Heart right ventricle (tissue), 16 donors: ENCODE data around the gene DNAI7. TPM values are rescaled to one million over a fixed set of nuclear protein-coding genes. Genes with fewer than 3 reads are reported as not detected.

Experiments used
- ATAC-seq, 8 donors: fragments of 200-7000 bp; cut with Tn5 transposase; one replicate each; pipeline ENCODE4 v1.9.1; 2020; ENCODE audit warnings: mild to moderate bottlenecking in 8 of 8, moderate library complexity in 8 of 8, moderate number of reproducible peaks in 1 of 8
- DNase-seq, 2 donors: peaks; one replicate each; pipeline ENCODE4 v3.0.0-alpha.2; 2020
- H3K27ac ChIP-seq, 10 donors: fragments of 200-600 bp; sonication (generic) in 2 of 10; one replicate each; pipeline versions ENCODE4 v1.5.0 to v1.8.0; 2020 to 2022; ENCODE audit warnings: mild to moderate bottlenecking in 3 of 10
- H3K27me3 ChIP-seq, 7 donors: fragments of 200-600 bp; one replicate each; pipeline ENCODE4 v1.8.0; 2021 to 2022; ENCODE audit warnings: mild to moderate bottlenecking in 2 of 7
- H3K36me3 ChIP-seq, 9 donors: fragments of 200-600 bp; sonication (generic) in 1 of 9; one replicate each; pipeline versions ENCODE4 v1.5.0 to v1.8.0; 2020 to 2022; ENCODE audit warnings: mild to moderate bottlenecking in 2 of 9
- H3K4me1 ChIP-seq, 9 donors: fragments of 200-600 bp; sonication (generic) in 1 of 9; one replicate each; pipeline versions ENCODE4 v1.5.0 to v1.8.0; 2020 to 2022; ENCODE audit warnings: mild to moderate bottlenecking in 4 of 9
- H3K4me3 ChIP-seq, 10 donors: fragments of 200-600 bp; sonication (generic) in 2 of 10; one replicate each; pipeline versions ENCODE4 v1.5.0 to v1.8.0; 2020 to 2022; ENCODE audit warnings: mild to moderate bottlenecking in 7 of 10, moderate library complexity in 2 of 10
- H3K9me3 ChIP-seq, 11 donors: fragments of 200-600 bp in 10 of 11; sonication (generic) in 2 of 11; one replicate each; pipeline versions ENCODE4 v1.5.0 to v1.8.0; 2013 to 2022; ENCODE audit warnings: mild to moderate bottlenecking in 2 of 11, control low read depth in 1 of 11, moderate library complexity in 1 of 11
- WGBS, 2 donors: extraction: QIAGEN DNeasy Blood & Tissue Kit; methylation state at CpG; one replicate each; pipeline ENCODE4 v1.1.7; 2013; ENCODE audit warnings: inconsistent platforms in 1 of 2; 5-methylcytosine and 5-hydroxymethylcytosine counted together
- intact Hi-C, 10 donors: fragments of 100-400 bp; cut with DNase I; formaldehyde crosslinking; loops; one replicate each; pipeline versions ENCODE4 v1.11.1 to v1.14.2; 2022
- polyA plus RNA-seq, 2 donors: library from polyadenylated mRNA; stranded (reverse); fragments of 200-250 nt; gene quantifications; one replicate each; pipeline ENCODE4 v1.2.3, GENCODE V29; 2013
- total RNA-seq, 10 donors: library from RNA; stranded (reverse); fragmentation: NEBNext Ultra II Directional in 3 of 10; extraction: Animal tissue kit (Norgen Biotek cat#: 25700) in 3 of 10; gene quantifications; one replicate each; pipeline versions ENCODE4 v1.2.1 to v1.2.4, GENCODE V29; 2021 to 2023
- TF ChIP-seq, protein P1 (sequence below), 9 donors: fragments of 200-600 bp; sonication (generic) in 2 of 9; IDR thresholded peaks; one replicate each; pipeline versions ENCODE4 v1.5.0 to v1.8.0; 2021 to 2022; ENCODE audit warnings: antibody characterized with exemption in 9 of 9, mild to moderate bottlenecking in 5 of 9, moderate library complexity in 1 of 9
- donor health status: Arrhythmogenic right ventricular cardiomyopathy.
- donor health status: ischemic (EF 13 %, LVEDD 7.1; RV severe dilation, severe dysfunction).
- donor health status: healthy with polysubstance abuse.
- donor health status: DM: no; HTN: yes; CAD: no.
- donor health status: DM: no; HTN: no; CAD: no.
- donor health status: ischemic (EF 25% LVEDD 6.9; RV normal size, moderate dysfunction).
- donor health status: ischemic (EF 25% LVEDD 5.7; RV mildly dilated, moderate dysfunction).
- donor health status: healthy.
- donor health status: DM: yes; HTN: yes; CAD: no.
- donor health status: Ischemic cardiomyopathy.
- donor health status: ischemic (EF 35%, LVEDD 5.7; RV mildly dilated, moderate dysfunction).
- donor health status: nonischemic (EF 11% LVEDD 7.7; RV severe dilation, severe dysfunction).
- donor health status: DM: yes; HTN: yes; CAD: no.
- donor health status: PGD.
- donor health status: ischemic (EF 29% LVEDD 5.4; RV normal size, mild dysfunction).
- donor health status: nonischemic (EF 23%, LVEDD 6.1; RV moderate dilation, normal function).

The DNAI7 gene
- total and polyA plus RNA-seq, 12 donors = 0.04 to 1.8 (median 0.79) TPM

DNA sequence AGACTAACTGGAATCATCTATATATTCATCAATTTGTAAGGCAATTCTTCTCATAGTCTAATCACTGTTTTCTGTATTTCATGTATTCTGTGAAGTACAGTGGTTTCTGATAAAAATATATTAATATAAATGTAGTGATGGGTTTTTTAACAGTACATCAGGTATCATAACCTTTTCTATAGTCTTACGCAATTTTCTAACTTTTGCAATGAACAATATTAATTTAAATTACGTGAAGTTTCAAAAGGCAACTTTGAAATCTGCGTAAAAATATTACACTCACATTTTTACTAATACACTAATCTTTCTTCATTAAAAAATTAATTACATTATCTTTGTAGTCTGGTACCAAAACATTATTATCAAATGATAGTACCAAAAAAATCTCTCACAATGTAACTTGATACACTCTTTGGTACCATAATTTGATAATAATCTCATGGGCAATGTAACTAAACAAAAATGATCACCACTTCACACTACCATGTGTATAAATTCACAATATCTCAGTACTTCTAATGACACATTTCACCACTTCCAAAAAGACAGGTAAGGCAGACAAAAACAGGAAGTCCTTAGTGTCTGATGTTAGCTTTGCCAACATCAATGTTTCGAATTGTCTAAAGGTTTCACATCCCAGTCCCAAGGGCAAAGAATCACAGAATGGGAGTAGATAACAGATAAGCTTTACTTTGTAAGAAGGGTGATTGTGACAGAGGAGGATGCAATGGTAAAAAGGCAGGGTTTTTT lies 8.7 kb downstream of the DNAI7 start:
- H3K27me3 ChIP-seq = no peaks in the 10 kb centered on the region
- no peak overlapping the region for H3K27ac ChIP-seq
- H3K4me1 ChIP-seq = no peaks in the 10 kb centered on the region
- ATAC-seq (no peak), DNase-seq (no peak)
- no peaks in the 10 kb centered on the region for H3K9me3 ChIP-seq
- TF ChIP-seq, protein P1, sequence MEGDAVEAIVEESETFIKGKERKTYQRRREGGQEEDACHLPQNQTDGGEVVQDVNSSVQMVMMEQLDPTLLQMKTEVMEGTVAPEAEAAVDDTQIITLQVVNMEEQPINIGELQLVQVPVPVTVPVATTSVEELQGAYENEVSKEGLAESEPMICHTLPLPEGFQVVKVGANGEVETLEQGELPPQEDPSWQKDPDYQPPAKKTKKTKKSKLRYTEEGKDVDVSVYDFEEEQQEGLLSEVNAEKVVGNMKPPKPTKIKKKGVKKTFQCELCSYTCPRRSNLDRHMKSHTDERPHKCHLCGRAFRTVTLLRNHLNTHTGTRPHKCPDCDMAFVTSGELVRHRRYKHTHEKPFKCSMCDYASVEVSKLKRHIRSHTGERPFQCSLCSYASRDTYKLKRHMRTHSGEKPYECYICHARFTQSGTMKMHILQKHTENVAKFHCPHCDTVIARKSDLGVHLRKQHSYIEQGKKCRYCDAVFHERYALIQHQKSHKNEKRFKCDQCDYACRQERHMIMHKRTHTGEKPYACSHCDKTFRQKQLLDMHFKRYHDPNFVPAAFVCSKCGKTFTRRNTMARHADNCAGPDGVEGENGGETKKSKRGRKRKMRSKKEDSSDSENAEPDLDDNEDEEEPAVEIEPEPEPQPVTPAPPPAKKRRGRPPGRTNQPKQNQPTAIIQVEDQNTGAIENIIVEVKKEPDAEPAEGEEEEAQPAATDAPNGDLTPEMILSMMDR (IDR thresholded peaks at IDR 0.05) = no peak
- 88 to 89% methylated on average over 4 of the region's 4 CpGs for WGBS, 2 donors
- no peak overlapping the region for H3K4me3 ChIP-seq
- intact Hi-C loops = no loop called here
- no peaks in the 10 kb centered on the region for H3K36me3 ChIP-seq

DNA sequence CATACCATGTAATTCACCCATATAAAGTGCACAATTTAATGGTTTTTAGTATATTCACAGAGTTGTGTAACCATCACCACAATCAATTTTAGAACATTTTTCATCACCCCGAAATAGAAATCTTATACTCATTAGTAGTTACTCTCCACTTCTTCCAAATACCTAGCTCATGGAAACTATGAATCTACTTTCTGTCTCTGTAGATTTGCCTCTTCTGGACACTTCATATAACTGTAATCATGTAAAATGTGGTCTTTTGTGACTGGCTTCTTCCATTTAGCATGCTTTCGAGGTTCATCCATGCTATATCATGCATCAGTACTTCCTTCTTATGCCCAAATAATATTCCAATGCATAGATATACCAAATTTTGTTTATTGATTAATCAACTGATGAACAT lies 10.8 kb downstream of the DNAI7 start:
- DNase-seq (no peak), ATAC-seq (no peak)
- Histone ChIP-seq H3K4me1 (no peaks in the 10 kb centered on the region), H3K36me3 (no peaks in the 10 kb centered on the region), H3K27ac (no peak overlapping the region), H3K27me3 (no peaks in the 10 kb centered on the region), H3K9me3 (no peaks in the 10 kb centered on the region), H3K4me3 (no peak overlapping the region)
- intact Hi-C loops = no loop called here
- WGBS, 2 donors = 50 to 71% methylated on average over 2 of the region's 2 CpGs
- TF ChIP-seq, protein P1 (IDR thresholded peaks at IDR 0.05) = no peak

DNA sequence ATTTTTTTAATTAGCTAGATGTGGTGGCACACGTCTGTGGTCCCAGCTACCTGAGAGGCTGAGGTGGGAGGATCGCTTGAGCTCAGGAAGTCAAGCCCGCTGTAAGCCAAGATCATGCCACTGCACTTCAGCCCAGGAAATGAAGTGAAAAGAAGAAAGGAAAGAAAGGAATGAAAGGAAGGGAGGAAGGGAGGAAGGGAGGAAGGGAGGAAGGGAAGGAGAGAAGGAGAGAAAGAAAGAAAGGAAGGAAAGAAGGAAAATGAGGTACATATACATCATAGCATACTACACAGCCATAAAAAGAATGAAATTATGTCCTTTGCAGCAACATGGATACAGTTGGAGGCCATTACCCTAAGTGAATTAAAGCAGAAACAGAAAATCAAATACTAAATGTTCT lies 12.2 kb downstream of the DNAI7 start:
- WGBS, 2 donors = 63 to 66% methylated on average over 3 of the region's 3 CpGs
- H3K9me3 ChIP-seq = no peaks in the 10 kb centered on the region
- H3K36me3 ChIP-seq = no peaks in the 10 kb centered on the region
- DNase-seq (no peak), ATAC-seq (no peak)
- intact Hi-C loops = no loop called here
- TF ChIP-seq, protein P1 (IDR thresholded peaks at IDR 0.05) = no peak
- no peaks in the 10 kb centered on the region for H3K27me3 ChIP-seq
- H3K4me1 ChIP-seq = no peaks in the 10 kb centered on the region
- H3K4me3 ChIP-seq = no peak overlapping the region
- no peak overlapping the region for H3K27ac ChIP-seq

DNA sequence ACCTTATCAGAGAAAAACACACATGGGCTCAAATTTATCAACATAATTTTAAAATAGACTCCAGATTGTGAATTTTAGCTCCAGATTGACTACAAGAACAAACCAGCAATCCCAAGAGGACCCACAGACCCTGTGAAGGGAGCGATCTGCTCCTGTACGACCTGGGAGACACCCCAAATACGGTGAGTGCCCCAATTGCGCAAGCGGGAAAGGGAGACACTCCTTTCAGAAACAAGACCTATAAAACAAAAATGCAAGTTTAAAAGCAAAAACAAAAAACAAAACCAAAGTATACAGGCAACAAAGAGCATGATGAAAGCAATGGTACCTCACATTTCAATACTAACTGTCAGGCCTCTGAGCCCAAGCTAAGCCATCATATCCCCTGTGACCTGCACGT lies 32.1 kb downstream of the DNAI7 start:
- Histone ChIP-seq H3K36me3 (no peaks in the 10 kb centered on the region), H3K27ac (no peak overlapping the region), H3K27me3 (no peaks in the 10 kb centered on the region), H3K4me3 (no peak overlapping the region), H3K9me3 (no peaks in the 10 kb centered on the region), H3K4me1 (no peaks in the 10 kb centered on the region)
- 79 to 90% methylated on average over 6 of the region's 6 CpGs for WGBS, 2 donors
- intact Hi-C loops = no loop called here
- TF ChIP-seq, protein P1 (IDR thresholded peaks at IDR 0.05) = no peak
- DNase-seq = no peak
- ATAC-seq = no peak
